ENCODE results near the gene BCAS1. TPM values are rescaled to one million over a fixed set of nuclear protein-coding genes. Genes with fewer than 3 reads are reported as not detected.
A peak's percentile ranks its signal among the peaks of the same experiment; 100 is the strongest.

BCAS1 gene
- total RNA-seq, 1 donor, result not detected

DNA sequence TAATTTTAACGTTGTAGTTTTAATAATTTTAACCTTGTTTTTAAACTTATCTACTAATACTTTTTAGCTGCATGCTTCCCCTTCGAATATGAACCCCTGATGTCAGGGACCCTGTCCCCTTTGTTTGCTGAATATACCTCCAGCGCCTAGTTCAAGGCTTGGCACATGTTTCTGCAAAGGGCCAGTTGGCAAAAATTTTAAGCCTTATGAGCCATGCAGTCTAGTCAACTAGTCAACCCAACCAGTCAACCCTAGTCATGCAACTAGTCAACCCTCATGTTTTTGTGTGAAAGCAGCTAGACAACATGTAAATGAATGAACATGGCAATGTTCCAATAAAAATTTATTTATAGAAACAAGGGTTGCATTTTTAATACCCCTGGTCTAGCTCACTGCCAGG is 119.8 kb downstream of the BCAS1 start:
- Histone ChIP-seq H4K20me1 (ENCODE audit: insufficient read depth, low read length) (no peaks in the 10 kb centered on the region), H2AFZ (ENCODE audit: low read length) (no peak overlapping the region), H3K4me2 (ENCODE audit: insufficient read depth, low read length) (no peak overlapping the region), H3K79me2 (ENCODE audit: insufficient read depth, low read length) (no peaks in the 10 kb centered on the region), H3K9me3 (ENCODE audit: low read depth, low read length) (no peaks in the 10 kb centered on the region), H3K4me1 (ENCODE audit: insufficient read depth, low read length) (peaks cover 19% of the 10 kb centered on the region), H3K36me3 (ENCODE audit: insufficient read depth, low read length) (no peaks in the 10 kb centered on the region), H3K4me3 (ENCODE audit: insufficient read depth, low read length) (no peak overlapping the region), H3K27me3 (ENCODE audit: insufficient read depth, low read length) (no peaks in the 10 kb centered on the region), H3K27ac (ENCODE audit: low read depth, low read length) (peak overlapping the region; percentile 92)
- TF ChIP-seq, protein P1, sequence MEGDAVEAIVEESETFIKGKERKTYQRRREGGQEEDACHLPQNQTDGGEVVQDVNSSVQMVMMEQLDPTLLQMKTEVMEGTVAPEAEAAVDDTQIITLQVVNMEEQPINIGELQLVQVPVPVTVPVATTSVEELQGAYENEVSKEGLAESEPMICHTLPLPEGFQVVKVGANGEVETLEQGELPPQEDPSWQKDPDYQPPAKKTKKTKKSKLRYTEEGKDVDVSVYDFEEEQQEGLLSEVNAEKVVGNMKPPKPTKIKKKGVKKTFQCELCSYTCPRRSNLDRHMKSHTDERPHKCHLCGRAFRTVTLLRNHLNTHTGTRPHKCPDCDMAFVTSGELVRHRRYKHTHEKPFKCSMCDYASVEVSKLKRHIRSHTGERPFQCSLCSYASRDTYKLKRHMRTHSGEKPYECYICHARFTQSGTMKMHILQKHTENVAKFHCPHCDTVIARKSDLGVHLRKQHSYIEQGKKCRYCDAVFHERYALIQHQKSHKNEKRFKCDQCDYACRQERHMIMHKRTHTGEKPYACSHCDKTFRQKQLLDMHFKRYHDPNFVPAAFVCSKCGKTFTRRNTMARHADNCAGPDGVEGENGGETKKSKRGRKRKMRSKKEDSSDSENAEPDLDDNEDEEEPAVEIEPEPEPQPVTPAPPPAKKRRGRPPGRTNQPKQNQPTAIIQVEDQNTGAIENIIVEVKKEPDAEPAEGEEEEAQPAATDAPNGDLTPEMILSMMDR (IDR thresholded peaks at IDR 0.05; ENCODE audit: extremely low read depth, low read depth, low read length), result no peak
- DNase-seq (ENCODE audit: insufficient read length, low spot score, missing footprints), result no peak

DNA sequence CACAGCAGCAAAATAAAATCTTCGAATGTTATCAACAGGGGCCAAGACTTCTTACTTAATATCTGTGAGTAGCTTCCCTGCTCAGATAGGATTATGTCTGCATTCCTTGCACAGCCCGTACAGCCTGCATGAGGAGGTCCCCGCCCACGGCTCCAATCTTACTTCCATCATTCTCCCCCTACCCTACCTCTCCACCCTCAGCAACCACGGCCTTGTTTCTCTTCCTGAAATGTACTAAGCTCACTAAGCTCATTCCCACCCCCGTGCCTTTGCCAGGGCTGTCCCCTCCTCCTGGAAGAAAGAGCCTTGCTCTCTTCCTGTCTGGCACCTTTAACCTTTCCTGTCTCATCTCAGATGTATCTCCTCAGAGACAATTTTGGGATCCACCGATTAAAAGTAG is 120.4 kb downstream of the BCAS1 start:
- H3K4me1 ChIP-seq (ENCODE audit: insufficient read depth, low read length), result peaks cover 19% of the 10 kb centered on the region
- no peaks in the 10 kb centered on the region for H3K36me3 ChIP-seq (ENCODE audit: insufficient read depth, low read length)
- peak overlapping the region; percentile 83 for H2AFZ ChIP-seq (ENCODE audit: low read length)
- H3K79me2 ChIP-seq (ENCODE audit: insufficient read depth, low read length), result no peaks in the 10 kb centered on the region
- H3K4me2 ChIP-seq (ENCODE audit: insufficient read depth, low read length), result peak overlapping the region; percentile 45
- H3K9me3 ChIP-seq (ENCODE audit: low read depth, low read length), result no peaks in the 10 kb centered on the region
- no peaks in the 10 kb centered on the region for H3K27me3 ChIP-seq (ENCODE audit: insufficient read depth, low read length)
- H4K20me1 ChIP-seq (ENCODE audit: insufficient read depth, low read length), result no peaks in the 10 kb centered on the region
- TF ChIP-seq, protein P1 (IDR thresholded peaks at IDR 0.05; ENCODE audit: extremely low read depth, low read depth, low read length), result no peak
- H3K27ac ChIP-seq (ENCODE audit: low read depth, low read length), result peak overlapping the region; percentile 92
- no peak for DNase-seq (ENCODE audit: insufficient read length, low spot score, missing footprints)
- no peak overlapping the region for H3K4me3 ChIP-seq (ENCODE audit: insufficient read depth, low read length)

DNA sequence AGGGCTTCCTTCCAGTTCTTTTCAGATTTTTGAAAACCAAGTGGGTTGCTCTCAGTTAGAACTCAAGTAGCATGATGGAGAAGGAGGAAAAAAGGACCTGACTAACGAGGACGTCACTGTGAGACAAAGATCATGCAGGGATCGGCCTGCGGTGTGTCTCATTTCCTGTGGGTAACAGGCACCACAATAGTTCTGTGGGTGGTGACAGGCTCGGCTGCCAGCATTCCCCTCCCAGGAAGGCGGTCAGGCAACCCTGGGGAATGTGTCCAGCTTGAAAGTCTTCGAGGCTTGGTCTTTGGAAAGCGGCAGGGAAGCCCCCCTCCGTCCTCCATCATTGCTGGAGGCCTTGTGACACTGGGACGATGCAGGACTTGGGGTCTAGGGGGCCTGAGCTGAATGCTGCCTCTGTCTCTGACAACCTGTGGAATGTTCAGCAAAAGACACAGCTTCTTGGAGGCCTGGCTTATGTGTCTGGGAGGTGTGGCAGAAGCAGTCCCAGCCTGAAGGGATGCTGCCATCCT is 121.0 kb downstream of the BCAS1 start:
- no peaks in the 10 kb centered on the region for H3K9me3 ChIP-seq (ENCODE audit: low read depth, low read length)
- peak overlapping the region; percentile 45 for H3K4me2 ChIP-seq (ENCODE audit: insufficient read depth, low read length)
- H3K4me1 ChIP-seq (ENCODE audit: insufficient read depth, low read length), result peaks cover 19% of the 10 kb centered on the region
- H3K79me2 ChIP-seq (ENCODE audit: insufficient read depth, low read length), result no peaks in the 10 kb centered on the region
- H3K27me3 ChIP-seq (ENCODE audit: insufficient read depth, low read length), result no peaks in the 10 kb centered on the region
- TF ChIP-seq, protein P1 (IDR thresholded peaks at IDR 0.05; ENCODE audit: extremely low read depth, low read depth, low read length), result no peak
- H3K36me3 ChIP-seq (ENCODE audit: insufficient read depth, low read length), result no peaks in the 10 kb centered on the region
- peak; percentile 94 for DNase-seq (ENCODE audit: insufficient read length, low spot score, missing footprints)
- peak overlapping the region; percentile 20 for H3K4me3 ChIP-seq (ENCODE audit: insufficient read depth, low read length)
- H4K20me1 ChIP-seq (ENCODE audit: insufficient read depth, low read length), result no peaks in the 10 kb centered on the region
- H3K27ac ChIP-seq (ENCODE audit: low read depth, low read length), result peak overlapping the region; percentile 92
- peak overlapping the region; percentile 83 for H2AFZ ChIP-seq (ENCODE audit: low read length)

DNA sequence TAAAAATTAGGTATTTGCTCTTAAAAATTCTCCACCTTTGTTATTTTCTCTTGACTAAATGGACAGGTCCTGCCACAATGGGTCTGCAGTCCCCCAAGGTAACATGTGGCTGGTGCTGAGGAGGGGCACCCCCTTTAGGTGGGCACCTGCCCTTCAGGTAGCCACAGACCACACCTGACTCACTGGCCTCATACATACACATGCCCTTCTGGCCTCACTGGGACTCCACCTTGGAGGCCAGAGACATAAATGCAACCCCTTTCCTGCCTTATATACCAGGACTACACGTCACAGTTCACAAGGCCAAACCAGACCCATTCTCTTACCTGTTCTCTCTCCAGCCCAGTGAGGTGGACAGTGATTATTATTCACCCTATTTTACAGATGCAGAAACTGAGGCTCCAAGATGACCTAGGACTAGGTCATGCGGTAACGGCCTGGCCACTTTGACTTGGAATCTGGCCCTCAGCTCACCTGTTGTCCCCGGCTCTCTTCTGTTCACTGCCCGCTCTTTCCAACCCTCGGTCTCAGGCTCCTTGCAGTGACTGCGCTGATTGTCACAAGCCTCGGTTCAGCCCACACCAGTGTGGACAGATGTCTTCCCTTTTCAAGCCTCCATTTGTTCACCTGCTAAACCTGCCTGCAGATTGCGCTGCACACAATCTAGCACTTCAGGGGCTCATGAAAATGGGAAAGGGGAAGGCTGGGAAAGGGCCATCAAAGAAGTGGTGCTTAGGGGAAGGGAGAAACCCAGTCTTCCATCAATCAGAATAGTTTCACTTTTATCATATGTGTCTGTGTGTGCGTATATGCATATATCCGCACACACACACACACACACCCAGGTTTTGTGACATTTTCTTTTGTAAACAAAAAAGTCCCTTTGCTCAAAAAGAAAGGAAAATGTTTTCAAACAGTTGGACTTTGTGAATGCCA is 121.7 kb downstream of the BCAS1 start:
- Histone ChIP-seq H3K9me3 (ENCODE audit: low read depth, low read length) (no peaks in the 10 kb centered on the region), H3K4me3 (ENCODE audit: insufficient read depth, low read length) (peak overlapping the region; percentile 20), H3K27me3 (ENCODE audit: insufficient read depth, low read length) (no peaks in the 10 kb centered on the region), H4K20me1 (ENCODE audit: insufficient read depth, low read length) (no peaks in the 10 kb centered on the region), H2AFZ (ENCODE audit: low read length) (peak overlapping the region; percentile 83), H3K27ac (ENCODE audit: low read depth, low read length) (peak overlapping the region; percentile 92), H3K79me2 (ENCODE audit: insufficient read depth, low read length) (no peaks in the 10 kb centered on the region), H3K4me1 (ENCODE audit: insufficient read depth, low read length) (peaks cover 19% of the 10 kb centered on the region), H3K4me2 (ENCODE audit: insufficient read depth, low read length) (peak overlapping the region; percentile 45), H3K36me3 (ENCODE audit: insufficient read depth, low read length) (no peaks in the 10 kb centered on the region)
- TF ChIP-seq, protein P1 (IDR thresholded peaks at IDR 0.05; ENCODE audit: extremely low read depth, low read depth, low read length), result no peak
- DNase-seq (ENCODE audit: insufficient read length, low spot score, missing footprints), result no peak

Data from osteoblast (primary cell).